ENCODE results near the gene KIF6.

GRCh38 chr6:39646751-39647420 lies 78.3 kb downstream of the KIF6 start:
- TF ChIP-seq CTCF (IDR thresholded peaks at IDR 0.05) (no peak), POLR2A (IDR thresholded peaks at IDR 0.05) (no peak)
